WERI-Rb-1 (cell line): ENCODE results near the gene GRPEL2.

Experiments used
- DNase-seq: peaks from one replicate; pipeline ENCODE4 v3.0.0-alpha.2; 2020
- H3K27ac ChIP-seq: fragments of 250-450 bp; sonication (Bioruptor Pico); 2 replicates; pipeline ENCODE4 v1.5.1; 2020; ENCODE audit warnings: mild to moderate bottlenecking, moderate library complexity
- H3K27me3 ChIP-seq: fragments of 250-450 bp; sonication (Bioruptor Pico); 2 replicates; pipeline ENCODE4 v1.5.1; 2021; ENCODE audit warnings: mild to moderate bottlenecking, low read depth, moderate library complexity; ENCODE audit not compliant: insufficient read depth, severe bottlenecking
- H3K36me3 ChIP-seq: fragments of 250-450 bp; sonication (Bioruptor Pico); 2 replicates; pipeline ENCODE4 v1.5.1; 2020; ENCODE audit warnings: mild to moderate bottlenecking, moderate library complexity
- H3K4me3 ChIP-seq: 2 replicates; pipeline ENCODE4 v1.5.1; 2011; ENCODE audit warnings: low read depth, mild to moderate bottlenecking, control low read depth, low read length
- H3K9me3 ChIP-seq: fragments of 250-450 bp; sonication (Bioruptor Pico); 2 replicates; pipeline ENCODE4 v1.5.1; 2021; ENCODE audit warnings: mild to moderate bottlenecking, moderate library complexity; ENCODE audit not compliant: severe bottlenecking
- CTCF ChIP-seq: IDR thresholded peaks from 2 replicates; pipeline ENCODE4 v1.5.1; 2011; ENCODE audit warnings: low read depth, mild to moderate bottlenecking, control low read depth, inconsistent platforms, low read length

Gene GRPEL2

GRCh38 chr5:149341876-149342275 lies 3.4 kb upstream of the GRPEL2 start:
- Histone ChIP-seq H3K27me3 (peaks cover 12% of the 10 kb centered on the region), H3K36me3 (peaks cover 1% of the 10 kb centered on the region; the same call in 1 of the 2 replicates), H3K9me3 (no peaks in the 10 kb centered on the region), H3K4me3 (no peak overlapping the region), H3K27ac (no peak overlapping the region)
- DNase-seq = no peak
- no peak for TF ChIP-seq CTCF

GRCh38 chr5:149344151-149344550 lies 1.1 kb upstream of the GRPEL2 start:
- H3K4me3 ChIP-seq = no peak overlapping the region; the same call in 1 of the 2 replicates
- H3K27ac ChIP-seq = no peak overlapping the region

GRCh38 chr5:149345892-149346222 lies 558 bp downstream of the GRPEL2 start:
- Histone ChIP-seq H3K4me3 (peak overlapping the region; percentile 75), H3K27ac (peak overlapping the region; percentile 82), H3K36me3 (peaks cover 40% of the 10 kb centered on the region), H3K27me3 (no peaks in the 10 kb centered on the region), H3K9me3 (no peaks in the 10 kb centered on the region)
- no peak for DNase-seq
- TF ChIP-seq CTCF = no peak

More at GRCh38 chr5:149344151-149344550, 1.1 kb upstream of the GRPEL2 start:
- Histone ChIP-seq H3K9me3 (no peaks in the 10 kb centered on the region), H3K36me3 (peaks cover 23% of the 10 kb centered on the region), H3K27me3 (peaks cover 5% of the 10 kb centered on the region)
- no peak for DNase-seq
- no peak for TF ChIP-seq CTCF

GRCh38 chr5:149348518-149348917 lies 3.2 kb downstream of the GRPEL2 start:
- no peak for DNase-seq
- no peak overlapping the region for H3K4me3 ChIP-seq
- TF ChIP-seq CTCF = no peak
- peaks cover 63% of the 10 kb centered on the region for H3K36me3 ChIP-seq
- H3K27me3 ChIP-seq = no peaks in the 10 kb centered on the region
- no peaks in the 10 kb centered on the region for H3K9me3 ChIP-seq
- H3K27ac ChIP-seq = no peak overlapping the region

GRCh38 chr5:149349382-149349781 lies 4.1 kb downstream of the GRPEL2 start:
- H3K4me3 ChIP-seq = no peak overlapping the region
- H3K27me3 ChIP-seq = no peaks in the 10 kb centered on the region
- no peak for DNase-seq
- H3K9me3 ChIP-seq = no peaks in the 10 kb centered on the region
- peaks cover 68% of the 10 kb centered on the region for H3K36me3 ChIP-seq
- TF ChIP-seq CTCF = no peak
- H3K27ac ChIP-seq = no peak overlapping the region

- peaks cover 65% of the 10 kb centered on the region for H3K36me3 ChIP-seq
- no peak for DNase-seq
- no peaks in the 10 kb centered on the region for H3K27me3 ChIP-seq
- no peaks in the 10 kb centered on the region for H3K9me3 ChIP-seq
- no peak for TF ChIP-seq CTCF
- H3K27ac ChIP-seq = no peak overlapping the region
- H3K4me3 ChIP-seq = no peak overlapping the region
These were observed 6.9 kb downstream of the GRPEL2 start for GRCh38 chr5:149352169-149352568.
